ENCODE measurements around the gene SARS1.

Gene SARS1

GRCh38 chr1:109263597-109264378 lies 50.1 kb downstream of the SARS1 start:
- DNase-seq = peak; percentile 85 to 89

DNA sequence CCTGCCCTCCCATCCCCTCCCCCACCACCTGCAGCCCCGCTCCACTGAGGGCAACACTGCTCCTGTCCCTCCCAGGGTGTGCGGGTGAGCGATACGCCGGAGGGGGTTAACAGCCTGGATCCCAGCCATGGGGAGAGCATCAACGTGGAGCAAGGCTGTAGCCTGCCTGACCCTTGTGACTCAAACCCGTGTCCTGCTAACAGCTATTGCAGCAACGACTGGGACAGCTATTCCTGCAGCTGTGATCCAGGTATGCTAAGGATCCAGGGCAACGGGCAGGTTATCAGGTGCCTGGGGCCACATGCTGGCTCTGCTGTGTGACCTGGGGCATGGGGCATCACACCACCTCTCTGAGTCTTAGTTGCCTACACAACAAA lies 50.6 kb downstream of the SARS1 start:
- no peak for DNase-seq

DNA sequence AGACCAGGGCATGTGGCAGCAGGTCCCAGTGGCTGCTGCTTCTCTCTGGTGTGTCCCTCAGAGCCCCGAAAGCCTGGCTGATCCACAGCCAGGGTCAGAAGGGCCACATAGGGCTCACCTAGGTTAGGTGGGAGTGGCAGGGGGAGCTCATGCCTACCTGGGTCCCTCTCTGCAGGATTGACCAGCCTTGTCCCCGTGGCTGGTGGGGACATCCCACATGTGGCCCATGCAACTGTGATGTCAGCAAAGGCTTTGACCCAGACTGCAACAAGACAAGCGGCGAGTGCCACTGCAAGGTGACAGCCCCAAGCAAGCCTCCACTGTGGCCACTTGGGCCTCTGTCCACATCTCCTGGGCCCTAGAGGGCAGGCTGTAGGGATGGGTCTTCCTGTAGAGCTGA lies 51.3 kb downstream of the SARS1 start:
- no peak for DNase-seq

GRCh38 chr1:109265741-109266330 lies 52.1 kb downstream of the SARS1 start:
- DNase-seq = no peak

DNA sequence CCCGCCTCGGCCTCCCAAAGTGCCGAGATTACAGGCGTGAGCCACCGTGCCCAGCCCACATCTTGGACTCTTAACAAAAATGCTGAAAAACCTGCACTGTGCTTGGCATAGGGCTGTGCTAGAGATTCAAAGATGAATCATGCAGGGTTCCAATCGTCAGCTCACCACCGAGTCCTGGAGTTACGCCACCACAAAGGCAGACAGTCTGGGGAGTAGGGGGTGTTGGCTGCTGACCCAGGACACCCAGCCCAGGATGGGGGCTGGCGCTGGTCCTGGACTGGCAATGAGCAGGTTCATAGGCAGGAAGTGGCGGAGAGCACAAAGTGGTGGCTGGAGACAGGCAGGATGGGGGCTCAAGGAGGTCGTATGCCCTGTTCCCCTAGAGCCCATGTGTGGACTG lies 53.2 kb downstream of the SARS1 start:
- DNase-seq = no peak

DNA sequence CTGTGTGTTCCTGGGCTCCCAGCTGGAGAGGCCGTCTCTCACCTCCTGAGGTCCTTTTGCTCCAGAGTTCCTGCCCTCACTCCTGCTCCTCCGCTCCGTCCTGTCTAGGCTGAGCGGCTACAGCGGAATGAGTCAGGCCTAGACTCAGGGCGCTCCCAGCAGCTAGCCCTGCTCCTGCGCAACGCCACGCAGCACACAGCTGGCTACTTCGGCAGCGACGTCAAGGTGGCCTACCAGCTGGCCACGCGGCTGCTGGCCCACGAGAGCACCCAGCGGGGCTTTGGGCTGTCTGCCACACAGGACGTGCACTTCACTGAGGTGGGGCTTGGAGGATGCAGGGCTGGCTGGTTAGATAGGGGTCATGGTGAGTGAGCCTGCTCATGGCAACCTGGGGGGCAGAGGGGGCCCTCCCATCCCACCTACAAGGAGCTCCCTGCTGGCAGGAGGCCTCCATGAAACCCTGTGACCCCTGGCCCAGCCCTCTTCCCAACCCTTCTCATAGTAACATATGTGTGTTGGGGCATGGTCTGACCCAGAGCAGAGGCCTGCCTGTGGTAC lies 54.1 kb downstream of the SARS1 start:
- DNase-seq = no peak

GRCh38 chr1:109268431-109269211 lies 54.9 kb downstream of the SARS1 start:
- no peak for DNase-seq

- DNase-seq = no peak
Observed at GRCh38 chr1:109269212-109269980, 55.7 kb downstream of the SARS1 start.

DNA sequence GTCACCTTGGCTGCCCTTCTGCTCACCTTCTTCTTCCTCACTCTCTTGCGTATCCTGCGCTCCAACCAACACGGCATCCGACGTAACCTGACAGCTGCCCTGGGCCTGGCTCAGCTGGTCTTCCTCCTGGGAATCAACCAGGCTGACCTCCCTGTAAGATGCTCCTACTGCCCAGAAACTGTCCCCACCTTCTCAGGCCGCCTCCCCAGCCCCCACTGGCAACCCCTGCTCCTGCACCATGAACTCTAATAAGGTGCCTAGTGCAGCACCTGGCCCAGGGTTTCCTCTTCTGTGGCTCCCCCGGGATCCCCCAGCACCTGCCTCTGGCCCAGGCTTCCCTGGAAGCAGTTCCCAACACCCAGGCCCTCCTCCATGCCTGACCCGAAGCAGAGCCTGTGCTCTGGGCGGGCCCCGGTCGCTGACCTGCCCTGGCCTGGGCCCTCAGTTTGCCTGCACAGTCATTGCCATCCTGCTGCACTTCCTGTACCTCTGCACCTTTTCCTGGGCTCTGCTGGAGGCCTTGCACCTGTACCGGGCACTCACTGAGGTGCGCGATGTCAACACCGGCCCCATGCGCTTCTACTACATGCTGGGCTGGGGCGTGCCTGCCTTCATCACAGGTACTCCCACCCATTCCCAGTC lies 56.4 kb downstream of the SARS1 start:
- no peak for DNase-seq

DNA sequence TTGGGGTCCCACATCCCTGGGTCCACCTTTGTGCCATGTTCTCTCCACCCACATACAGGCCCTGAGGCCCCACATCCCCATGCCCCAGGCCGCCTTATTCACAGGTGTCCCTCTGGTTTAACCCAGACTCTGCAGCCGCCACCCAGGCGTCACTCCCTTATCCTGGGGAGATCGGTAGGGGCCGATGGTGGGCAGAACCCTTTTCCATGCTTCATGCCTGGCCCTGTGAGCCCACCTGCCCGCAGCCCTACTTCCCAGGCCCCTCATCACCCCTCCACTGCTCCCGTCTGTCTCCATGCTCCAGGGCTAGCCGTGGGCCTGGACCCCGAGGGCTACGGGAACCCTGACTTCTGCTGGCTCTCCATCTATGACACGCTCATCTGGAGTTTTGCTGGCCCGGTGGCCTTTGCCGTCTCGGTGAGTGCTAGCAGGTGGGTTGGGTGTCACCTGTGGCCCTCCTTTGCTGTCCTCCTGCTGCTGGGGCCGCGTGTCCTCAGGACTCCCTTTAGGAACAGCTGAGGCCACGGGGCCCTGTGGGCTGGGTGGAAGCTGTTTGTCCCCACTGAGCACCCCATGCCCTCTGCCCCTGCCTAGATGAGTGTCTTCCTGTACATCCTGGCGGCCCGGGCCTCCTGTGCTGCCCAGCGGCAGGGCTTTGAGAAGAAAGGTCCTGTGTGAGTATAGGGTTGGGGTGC lies 57.1 kb downstream of the SARS1 start:
- DNase-seq = no peak

GRCh38 chr1:109271458-109271857 lies 57.7 kb downstream of the SARS1 start:
- no peak for DNase-seq

DNA sequence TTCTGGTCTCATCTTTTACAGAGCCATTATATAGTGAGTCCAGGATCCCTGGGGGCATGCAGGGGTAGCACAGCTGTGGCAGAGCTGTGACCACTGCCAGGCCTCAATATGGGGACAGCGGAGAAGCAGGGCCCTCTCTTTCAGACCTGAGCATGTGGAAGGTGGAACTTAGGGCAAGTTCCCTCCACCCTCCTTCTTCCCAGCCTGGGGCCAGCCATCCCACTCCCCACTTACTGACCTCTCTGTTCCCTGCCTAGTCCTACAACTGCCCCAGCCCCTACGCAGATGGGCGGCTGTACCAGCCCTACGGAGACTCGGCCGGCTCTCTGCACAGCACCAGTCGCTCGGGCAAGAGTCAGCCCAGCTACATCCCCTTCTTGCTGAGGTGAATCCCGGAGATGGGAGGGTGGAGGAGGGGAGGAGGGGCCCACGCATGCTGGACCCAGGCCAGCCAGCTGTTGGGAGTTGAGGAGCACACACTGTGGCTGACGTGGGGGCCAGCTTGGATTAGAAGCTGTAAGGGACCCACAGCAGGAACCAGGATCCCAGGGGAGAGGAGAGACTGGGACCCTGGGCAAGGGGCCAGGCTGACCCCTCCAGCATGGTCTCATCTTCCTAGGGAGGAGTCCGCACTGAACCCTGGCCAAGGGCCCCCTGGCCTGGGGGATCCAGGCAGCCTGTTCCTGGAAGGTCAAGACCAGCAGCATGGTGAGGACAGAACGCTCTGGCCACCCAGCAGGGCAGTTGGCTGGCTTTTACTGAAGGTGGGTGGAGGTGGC lies 58.5 kb downstream of the SARS1 start:
- no peak for DNase-seq

DNA sequence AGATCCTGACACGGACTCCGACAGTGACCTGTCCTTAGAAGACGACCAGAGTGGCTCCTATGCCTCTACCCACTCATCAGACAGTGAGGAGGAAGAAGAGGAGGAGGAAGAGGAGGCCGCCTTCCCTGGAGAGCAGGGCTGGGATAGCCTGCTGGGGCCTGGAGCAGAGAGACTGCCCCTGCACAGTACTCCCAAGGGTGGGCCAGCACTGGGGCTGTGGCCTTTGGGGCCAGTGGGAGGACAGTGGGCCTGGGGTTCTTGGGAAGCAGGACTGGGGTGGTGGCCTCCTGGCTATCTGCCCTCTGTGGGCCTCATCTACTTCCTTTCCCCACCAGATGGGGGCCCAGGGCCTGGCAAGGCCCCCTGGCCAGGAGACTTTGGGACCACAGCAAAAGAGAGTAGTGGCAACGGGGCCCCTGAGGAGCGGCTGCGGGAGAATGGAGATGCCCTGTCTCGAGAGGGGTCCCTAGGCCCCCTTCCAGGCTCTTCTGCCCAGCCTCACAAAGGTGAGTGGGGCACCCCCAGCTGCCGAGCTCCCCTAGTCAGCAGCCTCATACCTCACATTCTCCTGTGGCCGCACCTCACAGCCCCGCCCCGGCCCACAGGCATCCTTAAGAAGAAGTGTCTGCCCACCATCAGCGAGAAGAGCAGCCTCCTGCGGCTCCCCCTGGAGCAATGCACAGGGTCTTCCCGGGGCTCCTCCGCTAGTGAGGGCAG lies 59.3 kb downstream of the SARS1 start:
- DNase-seq = no peak

- no peak for DNase-seq
Observed at GRCh38 chr1:109273570-109274288, 60.0 kb downstream of the SARS1 start.

- DNase-seq = no peak
Observed at GRCh38 chr1:109274533-109275476, 61.1 kb downstream of the SARS1 start.

DNA sequence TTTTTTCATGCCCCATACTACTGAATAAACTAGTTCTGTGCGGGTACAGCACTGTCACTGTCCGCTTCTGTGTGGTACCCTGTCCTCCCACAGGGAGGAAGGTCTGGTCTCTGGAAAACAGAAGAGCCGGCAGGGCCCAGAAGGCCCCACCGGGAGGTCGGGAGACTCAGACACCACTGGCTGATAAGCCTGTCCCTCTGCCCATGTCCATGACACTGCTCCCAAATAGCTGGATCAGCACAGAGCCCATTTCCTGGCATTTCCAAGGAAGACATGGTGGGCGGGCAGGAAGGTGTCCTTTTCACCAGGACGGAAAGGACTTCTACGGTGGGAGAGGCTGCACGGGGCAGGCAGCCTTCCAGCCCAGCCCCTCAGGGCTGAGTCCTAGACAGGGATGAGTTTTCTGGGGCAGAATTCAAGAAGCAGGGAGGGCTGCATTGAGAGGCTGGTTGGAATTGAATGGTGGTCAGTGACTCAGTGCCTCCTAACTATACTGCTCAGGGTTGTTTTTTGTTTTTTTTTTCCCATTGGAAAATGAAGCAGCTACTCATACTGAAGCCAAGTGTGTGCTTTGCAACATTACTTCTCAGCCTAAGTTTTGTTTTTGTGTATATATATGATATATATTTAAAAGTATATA lies 62.1 kb downstream of the SARS1 start:
- DNase-seq = no peak

DNA sequence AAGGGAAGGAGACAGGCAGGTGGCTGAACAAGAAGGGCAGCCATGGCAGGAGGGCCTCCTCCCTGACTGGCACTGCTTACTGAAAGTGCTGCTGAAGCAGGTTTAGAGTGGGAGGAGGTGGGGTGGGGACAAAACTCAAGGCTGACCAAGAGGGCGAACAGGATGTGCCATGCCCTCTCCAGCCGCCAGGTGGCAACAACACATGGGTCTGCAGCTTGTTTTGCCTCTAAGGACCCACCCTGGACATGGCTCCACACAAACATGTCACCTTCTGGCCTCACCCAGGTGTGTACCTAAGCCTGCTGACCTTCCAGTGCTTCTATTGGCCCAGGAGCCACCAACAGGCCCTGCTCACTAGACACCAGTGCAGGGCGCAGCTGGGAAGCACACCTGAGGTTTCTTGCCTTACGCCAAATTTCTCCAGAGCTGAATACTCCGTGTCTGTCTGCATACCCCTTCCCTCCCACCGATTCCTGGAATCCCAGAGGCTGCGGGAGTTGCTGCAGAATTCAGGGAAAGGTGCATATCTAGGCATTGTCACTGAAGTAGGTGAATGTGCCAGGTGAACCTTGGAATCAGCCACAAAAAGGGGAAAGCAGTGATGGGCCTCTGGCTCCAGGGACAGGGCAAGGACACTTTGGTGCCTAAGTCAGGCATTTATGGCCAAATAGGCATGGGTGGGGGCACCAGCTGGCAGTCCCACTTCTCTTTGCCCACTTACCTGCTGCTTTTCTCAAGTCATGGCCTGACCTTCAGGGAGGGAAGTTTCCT lies 63.9 kb downstream of the SARS1 start:
- DNase-seq = peak; percentile 73 to 78

All from stimulated activated CD4-positive, alpha-beta T cell treated with anti-CD3 and anti-CD28 coated beads, Interleukin-2, amount 100 ng/mL, for 24 hours (primary cell).